ENCODE measurements around the gene EXOC6B.

Gene EXOC6B

GRCh38 chr2:72159211-72159993, 666.4 kb downstream of the EXOC6B start:
- no peak for DNase-seq
- Mint-ChIP-seq H3K9me3 (no peaks in the 10 kb centered on the region), H3K27me3 (peaks cover 21% of the 10 kb centered on the region), H3K4me1 (no peaks in the 10 kb centered on the region), H3K27ac (no peak overlapping the region), H3K4me3 (no peak overlapping the region), H3K36me3 (no peaks in the 10 kb centered on the region)
- CTCF ChIA-PET = no interaction called here

GRCh38 chr2:72157871-72158771, 667.7 kb downstream of the EXOC6B start:
- Mint-ChIP-seq H3K36me3 (no peaks in the 10 kb centered on the region), H3K4me3 (no peak overlapping the region), H3K27ac (no peak overlapping the region), H3K4me1 (no peaks in the 10 kb centered on the region), H3K9me3 (no peaks in the 10 kb centered on the region), H3K27me3 (peaks cover 28% of the 10 kb centered on the region)
- CTCF ChIA-PET = no interaction called here
- DNase-seq = no peak

- no peak for DNase-seq
- Mint-ChIP-seq H3K9me3 (no peaks in the 10 kb centered on the region), H3K27me3 (peaks cover 39% of the 10 kb centered on the region), H3K36me3 (no peaks in the 10 kb centered on the region), H3K4me1 (no peaks in the 10 kb centered on the region), H3K4me3 (no peak overlapping the region), H3K27ac (no peak overlapping the region)
- CTCF ChIA-PET = no interaction called here
Measured at GRCh38 chr2:72156872-72157271, 669.0 kb downstream of the EXOC6B start.

GRCh38 chr2:72155737-72156136, 670.1 kb downstream of the EXOC6B start:
- Mint-ChIP-seq H3K4me1 (no peaks in the 10 kb centered on the region), H3K4me3 (no peak overlapping the region), H3K9me3 (no peaks in the 10 kb centered on the region), H3K27me3 (peaks cover 50% of the 10 kb centered on the region), H3K36me3 (no peaks in the 10 kb centered on the region), H3K27ac (no peak overlapping the region)
- DNase-seq = no peak
- CTCF ChIA-PET = no interaction called here

- Mint-ChIP-seq H3K9me3 (no peaks in the 10 kb centered on the region), H3K27me3 (peaks cover 56% of the 10 kb centered on the region), H3K36me3 (no peaks in the 10 kb centered on the region), H3K27ac (no peak overlapping the region), H3K4me3 (no peak overlapping the region), H3K4me1 (peaks cover 2% of the 10 kb centered on the region)
- CTCF ChIA-PET = no interaction called here
- no peak for DNase-seq
Measured at GRCh38 chr2:72155151-72155550, 670.7 kb downstream of the EXOC6B start.

- DNase-seq = no peak
- peaks cover 9% of the 10 kb centered on the region for H3K4me1 Mint-ChIP-seq
- no peak overlapping the region for H3K27ac Mint-ChIP-seq
- peaks cover 57% of the 10 kb centered on the region for H3K27me3 Mint-ChIP-seq
- H3K9me3 Mint-ChIP-seq = no peaks in the 10 kb centered on the region
- H3K36me3 Mint-ChIP-seq = no peaks in the 10 kb centered on the region
- CTCF ChIA-PET = no interaction called here
- no peak overlapping the region for H3K4me3 Mint-ChIP-seq
Measured at GRCh38 chr2:72154386-72154975, 671.4 kb downstream of the EXOC6B start.

GRCh38 chr2:72153924-72154323, 671.9 kb downstream of the EXOC6B start:
- Mint-ChIP-seq H3K9me3 (no peaks in the 10 kb centered on the region), H3K4me1 (peaks cover 14% of the 10 kb centered on the region), H3K4me3 (no peak overlapping the region), H3K36me3 (no peaks in the 10 kb centered on the region), H3K27me3 (peaks cover 63% of the 10 kb centered on the region), H3K27ac (no peak overlapping the region)
- DNase-seq = no peak
- CTCF ChIA-PET = interaction anchor here (2.8 kb wide), 1 partner anchor 230 kb away, joined by 19 read pairs; no protein-coding TSS in a partner anchor

- Mint-ChIP-seq H3K9me3 (no peaks in the 10 kb centered on the region), H3K4me1 (peaks cover 17% of the 10 kb centered on the region), H3K27ac (no peak overlapping the region), H3K36me3 (peaks cover 2% of the 10 kb centered on the region), H3K27me3 (peaks cover 66% of the 10 kb centered on the region), H3K4me3 (no peak overlapping the region)
- CTCF ChIA-PET = interaction anchor here (1.8 to 2.8 kb wide), 2 partner anchors 15 to 229 kb away, joined by 4 to 19 read pairs; no protein-coding TSS in a partner anchor
- DNase-seq = no peak
Measured at GRCh38 chr2:72153026-72153791, 672.6 kb downstream of the EXOC6B start.

- peaks cover 85% of the 10 kb centered on the region for H3K27me3 Mint-ChIP-seq
- CTCF ChIA-PET = interaction anchor here (0.6 to 2.9 kb wide), 12 partner anchors 11 to 621 kb away, joined by 3 to 46 read pairs (median 4); no protein-coding TSS in a partner anchor
- peaks cover 10% of the 10 kb centered on the region for H3K36me3 Mint-ChIP-seq
- H3K27ac Mint-ChIP-seq = no peak overlapping the region
- peaks cover 27% of the 10 kb centered on the region for H3K4me1 Mint-ChIP-seq
- peak; percentile 16 for DNase-seq
- H3K4me3 Mint-ChIP-seq = no peak overlapping the region
- H3K9me3 Mint-ChIP-seq = no peaks in the 10 kb centered on the region
Measured at GRCh38 chr2:72150861-72151356, 674.9 kb downstream of the EXOC6B start.

GRCh38 chr2:72150157-72150860, 675.5 kb downstream of the EXOC6B start:
- CTCF ChIA-PET = interaction anchor here (0.6 to 2.9 kb wide), 13 partner anchors 11 to 620 kb away, joined by 3 to 46 read pairs (median 4); no protein-coding TSS in a partner anchor
- Mint-ChIP-seq H3K4me1 (peaks cover 32% of the 10 kb centered on the region), H3K36me3 (peaks cover 10% of the 10 kb centered on the region), H3K9me3 (no peaks in the 10 kb centered on the region), H3K27me3 (peaks cover 85% of the 10 kb centered on the region), H3K27ac (peak overlapping the region; percentile 71), H3K4me3 (peak overlapping the region; percentile 2)
- DNase-seq = peak; percentile 65

- peaks cover 10% of the 10 kb centered on the region for H3K36me3 Mint-ChIP-seq
- peaks cover 35% of the 10 kb centered on the region for H3K4me1 Mint-ChIP-seq
- CTCF ChIA-PET = interaction anchor here (0.7 to 2.9 kb wide), 12 partner anchors 10 to 620 kb away, joined by 3 to 46 read pairs (median 4); no protein-coding TSS in a partner anchor
- peak overlapping the region; percentile 3 for H3K4me3 Mint-ChIP-seq
- no peaks in the 10 kb centered on the region for H3K9me3 Mint-ChIP-seq
- peak overlapping the region; percentile 52 for H3K27ac Mint-ChIP-seq
- DNase-seq = peak; percentile 18
- H3K27me3 Mint-ChIP-seq = peaks cover 89% of the 10 kb centered on the region
Measured at GRCh38 chr2:72149556-72150156, 676.2 kb downstream of the EXOC6B start.

- CTCF ChIA-PET = interaction anchor here (2.9 kb wide), 1 partner anchor 225 kb away, joined by 46 read pairs; no protein-coding TSS in a partner anchor
- Mint-ChIP-seq H3K4me1 (peaks cover 37% of the 10 kb centered on the region), H3K4me3 (peak overlapping the region; percentile 59), H3K27ac (peak overlapping the region; percentile 52), H3K9me3 (no peaks in the 10 kb centered on the region), H3K36me3 (peaks cover 10% of the 10 kb centered on the region), H3K27me3 (peaks cover 96% of the 10 kb centered on the region)
- DNase-seq = peak; percentile 37
Measured at GRCh38 chr2:72148837-72149555, 676.8 kb downstream of the EXOC6B start.

All from activated naive CD4-positive, alpha-beta T cell treated with anti-CD3 and anti-CD28 coated beads, Interleukin-2, amount 10 ng/mL, durations not matched to agents 7 days and 5 days (primary cell).